CD4-positive, alpha-beta T cell (primary cell): Measurements from ENCODE around the gene SOX4. TPM values are rescaled to one million over a fixed set of nuclear protein-coding genes. Genes with fewer than 3 reads are reported as not detected.
A peak's percentile ranks its signal among the peaks of the same experiment; 100 is the strongest.

Source experiments
- ATAC-seq: fragments of 200-7000 bp; cut with Tn5 transposase; one replicate; pipeline ENCODE4 v1.10.0; 2022; ENCODE audit warnings: mild to moderate bottlenecking; ENCODE audit not compliant: poor library complexity
- CTCF ChIA-PET: fragments of 350-600 bp; sonication (Branson Sonifier 250); formaldehyde crosslinking; loops from one replicate; lab custom pipeline; 2021; ENCODE audit warnings: antibody characterized with exemption, inconsistent platforms; lab: Charles Lee
- POLR2A ChIA-PET: fragments of 350-600 bp; sonication (Branson Sonifier 250); formaldehyde crosslinking; loops from one replicate; lab custom pipeline; 2021; ENCODE audit warnings: antibody characterized with exemption, inconsistent platforms; lab: Charles Lee
- DNase-seq, 14 experiments: peaks; one replicate each; pipeline ENCODE4 v3.0.0-alpha.2; 2013 to 2020; ENCODE audit warnings: mixed read lengths in 2 of 14
- H3K27ac ChIP-seq, 2 donors: one replicate each; pipeline versions ENCODE4 v1.5.1 to v1.7.0; 2013; ENCODE audit warnings: low read length in 2 of 2, low read depth in 1 of 2, mild to moderate bottlenecking in 1 of 2
- H3K27me3 ChIP-seq, 2 experiments: 1 replicate in 1 of 2; 2 replicates in 1 of 2; pipeline versions ENCODE4 v1.6.1 to v1.7.0; 2013; ENCODE audit warnings: low read length in 2 of 2, control low read depth in 1 of 2, mild to moderate bottlenecking in 1 of 2, moderate library complexity in 1 of 2; ENCODE audit not compliant: insufficient read depth in 2 of 2, control insufficient read depth in 1 of 2
- H3K36me3 ChIP-seq: one replicate; pipeline ENCODE4 v1.6.1; 2013; ENCODE audit warnings: low read length, control low read depth; ENCODE audit not compliant: insufficient read depth
- H3K4me1 ChIP-seq: one replicate; pipeline ENCODE4 v1.6.1; 2013; ENCODE audit warnings: low read length, control low read depth; ENCODE audit not compliant: insufficient read depth
- H3K4me3 ChIP-seq: one replicate; pipeline ENCODE4 v1.5.1; 2013; ENCODE audit warnings: mild to moderate bottlenecking, low read length, moderate library complexity
- H3K9me3 ChIP-seq, 2 experiments: 1 replicate in 1 of 2; 2 replicates in 1 of 2; pipeline versions ENCODE4 v1.6.1 to v1.7.0; 2013; ENCODE audit warnings: low read length in 2 of 2, mild to moderate bottlenecking in 2 of 2, control low read depth in 1 of 2, moderate library complexity in 1 of 2; ENCODE audit not compliant: control insufficient read depth in 1 of 2, insufficient read depth in 1 of 2
- H3K27ac Mint-ChIP-seq: one replicate; pipeline ENCODE4 v1.8.0; 2020; ENCODE audit warnings: mixed read lengths
- H3K27me3 Mint-ChIP-seq: one replicate; pipeline ENCODE4 v1.8.0; 2021; ENCODE audit warnings: mixed read lengths
- H3K36me3 Mint-ChIP-seq: one replicate; pipeline ENCODE4 v1.8.0; 2021; ENCODE audit warnings: low read depth, mixed read lengths
- H3K4me1 Mint-ChIP-seq: one replicate; pipeline ENCODE4 v1.8.0; 2021; ENCODE audit warnings: low read depth, mixed read lengths
- H3K4me3 Mint-ChIP-seq: one replicate; pipeline ENCODE4 v1.8.0; 2020; ENCODE audit warnings: mild to moderate bottlenecking, mixed read lengths
- H3K9me3 Mint-ChIP-seq: one replicate; pipeline ENCODE4 v1.8.0; 2020; ENCODE audit warnings: mixed read lengths
- CTCF ChIP-seq: fragments of 200-600 bp; IDR thresholded peaks from one replicate; pipeline ENCODE4 v1.8.0; 2022; ENCODE audit warnings: antibody characterized with exemption, mild to moderate bottlenecking
- intact Hi-C, 2 experiments: fragments of 100-400 bp; cut with DNase I in 1 of 2; cut with micrococcal nuclease in 1 of 2; formaldehyde crosslinking; loops; one replicate each; pipeline versions ENCODE4 v1.15.1 to v1.9.0; 2023 to 2025; cut with DNase I, micrococcal nuclease
- total RNA-seq, 174 experiments: library from RNA in 2 of 174; stranded (reverse) in 2 of 174; gene quantifications; one replicate each; pipeline ENCODE4 v1.2.3 and lab custom pipeline; 2021 to 2026

The SOX4 gene
- total RNA-seq, 2 experiments from 2014 or later, result 22.1 to 22.6 TPM

GRCh38 chr6:21596949-21597682, 3.6 kb downstream of the SOX4 start:
- ATAC-seq, result no peak
- peaks cover 0 to 16% of the 10 kb centered on the region in 2 experiments for H3K9me3 ChIP-seq
- Mint-ChIP-seq H3K4me1 (peaks cover 32% of the 10 kb centered on the region), H3K27me3 (peaks cover 70% of the 10 kb centered on the region), H3K4me3 (peak overlapping the region; percentile 91), H3K27ac (peak overlapping the region; percentile 77), H3K9me3 (no peaks in the 10 kb centered on the region), H3K36me3 (peaks cover 7% of the 10 kb centered on the region)
- DNase-seq, result peak in 2 of 14 experiments; percentile 29 to 35
- H3K36me3 ChIP-seq, result no peaks in the 10 kb centered on the region
- H3K4me3 ChIP-seq, result peak overlapping the region; percentile 65
- peak; percentile 56 for TF ChIP-seq CTCF
- peaks cover 31% of the 10 kb centered on the region for H3K4me1 ChIP-seq
- intact Hi-C loops, result loop anchor here in 1 of 2 experiments (10.0 kb wide), 2 partner anchors 328 to 1302 kb away; no protein-coding TSS in a partner anchor
- ChIA-PET CTCF (no interaction called here), POLR2A (interaction anchor here (0.6 to 6.3 kb wide), 5 partner anchors 8 to 1278 kb away, joined by 3 to 53 read pairs (median 4); no protein-coding TSS in a partner anchor)
- peaks cover 33 to 50% of the 10 kb centered on the region in 2 experiments for H3K27me3 ChIP-seq
- peak overlapping the region in 1 of 2 donors; percentile 21 for H3K27ac ChIP-seq

GRCh38 chr6:21597801-21598673, 4.5 kb downstream of the SOX4 start:
- POLR2A ChIA-PET, result interaction anchor here (1.2 to 6.3 kb wide), 2 partner anchors 10 to 550 kb away, joined by 7 to 53 read pairs; no protein-coding TSS in a partner anchor
- peaks cover 7% of the 10 kb centered on the region for H3K36me3 Mint-ChIP-seq
- intact Hi-C loops, result loop anchor here in 1 of 2 experiments (10.0 kb wide), 2 partner anchors 327 to 1303 kb away; no protein-coding TSS in a partner anchor
- TF ChIP-seq CTCF, result no peak
- no peak for ATAC-seq
- H3K4me3 Mint-ChIP-seq, result peak overlapping the region; percentile 88
- H3K9me3 Mint-ChIP-seq, result no peaks in the 10 kb centered on the region
- no peak for DNase-seq
- Histone ChIP-seq H3K4me1 (peaks cover 31% of the 10 kb centered on the region), H3K27me3 (peaks cover 25 to 45% of the 10 kb centered on the region in 2 experiments), H3K4me3 (peak overlapping the region; percentile 65), H3K36me3 (no peaks in the 10 kb centered on the region), H3K9me3 (peaks cover 0 to 17% of the 10 kb centered on the region in 2 experiments), H3K27ac (no peak overlapping the region)
- H3K4me1 Mint-ChIP-seq, result peaks cover 32% of the 10 kb centered on the region
- H3K27me3 Mint-ChIP-seq, result peaks cover 63% of the 10 kb centered on the region
- H3K27ac Mint-ChIP-seq, result peak overlapping the region; percentile 58
- CTCF ChIA-PET, result no interaction called here

GRCh38 chr6:21598674-21599023, 5.1 kb downstream of the SOX4 start:
- peaks cover 7% of the 10 kb centered on the region for H3K36me3 Mint-ChIP-seq
- no peak overlapping the region for H3K27ac ChIP-seq
- no peak overlapping the region for H3K4me3 ChIP-seq
- peaks cover 32% of the 10 kb centered on the region for H3K4me1 Mint-ChIP-seq
- H3K36me3 ChIP-seq, result no peaks in the 10 kb centered on the region
- peaks cover 24 to 44% of the 10 kb centered on the region in 2 experiments for H3K27me3 ChIP-seq
- ChIA-PET POLR2A (interaction anchor here (1.2 to 6.3 kb wide), 2 partner anchors 10 to 549 kb away, joined by 7 to 53 read pairs; no protein-coding TSS in a partner anchor), CTCF (no interaction called here)
- DNase-seq, result no peak
- TF ChIP-seq CTCF, result no peak
- peak overlapping the region; percentile 88 for H3K4me3 Mint-ChIP-seq
- H3K9me3 ChIP-seq, result peaks cover 0 to 17% of the 10 kb centered on the region in 2 experiments
- H3K9me3 Mint-ChIP-seq, result no peaks in the 10 kb centered on the region
- ATAC-seq, result no peak
- H3K27ac Mint-ChIP-seq, result peak overlapping the region; percentile 27
- intact Hi-C loops, result loop anchor here in 1 of 2 experiments (10.0 kb wide), 2 partner anchors 326 to 1304 kb away; no protein-coding TSS in a partner anchor
- H3K27me3 Mint-ChIP-seq, result peaks cover 63% of the 10 kb centered on the region
- peaks cover 25% of the 10 kb centered on the region for H3K4me1 ChIP-seq
